Fibroblast of lung (primary cell): ENCODE measurements around the gene SUPV3L1.

Experiments used
- EZH2 ChIP-seq: IDR thresholded peaks from 2 replicates; pipeline ENCODE4 v1.5.1; 2012; ENCODE audit warnings: low read length, control low read depth, mild to moderate bottlenecking; ENCODE audit errors: missing control alignments
- TF ChIP-seq, protein P1 (sequence below), 2 donors: IDR thresholded peaks in 1 of 2; conservative IDR thresholded peaks in 1 of 2; 1 replicate in 1 of 2; 2 replicates in 1 of 2; pipeline ENCODE4 v1.5.1; 2011 to 2012; ENCODE audit warnings: low read length in 2 of 2, control low read depth in 1 of 2, inconsistent platforms in 1 of 2, low read depth in 1 of 2, mild to moderate bottlenecking in 1 of 2

DNA sequence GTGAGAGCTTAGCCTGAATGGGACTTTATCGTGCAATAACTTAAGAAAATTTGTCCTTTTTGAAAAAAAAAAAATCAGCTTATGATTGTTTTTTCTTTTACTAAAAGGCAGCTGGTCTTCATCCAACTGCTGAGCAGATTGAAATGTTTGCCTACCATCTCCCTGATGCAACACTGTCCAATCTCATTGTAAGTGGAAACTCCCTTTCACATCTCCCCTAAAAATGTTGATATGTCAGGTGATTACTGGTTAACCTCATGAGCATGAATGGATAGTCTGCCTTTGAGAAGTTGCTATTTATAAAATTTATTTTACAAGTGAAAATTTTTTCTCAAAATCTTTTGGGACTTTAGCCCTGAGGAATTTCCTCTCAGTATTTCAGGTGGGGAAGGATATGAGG lies 22.3 kb downstream of the SUPV3L1 start:
- TF ChIP-seq, protein P1, sequence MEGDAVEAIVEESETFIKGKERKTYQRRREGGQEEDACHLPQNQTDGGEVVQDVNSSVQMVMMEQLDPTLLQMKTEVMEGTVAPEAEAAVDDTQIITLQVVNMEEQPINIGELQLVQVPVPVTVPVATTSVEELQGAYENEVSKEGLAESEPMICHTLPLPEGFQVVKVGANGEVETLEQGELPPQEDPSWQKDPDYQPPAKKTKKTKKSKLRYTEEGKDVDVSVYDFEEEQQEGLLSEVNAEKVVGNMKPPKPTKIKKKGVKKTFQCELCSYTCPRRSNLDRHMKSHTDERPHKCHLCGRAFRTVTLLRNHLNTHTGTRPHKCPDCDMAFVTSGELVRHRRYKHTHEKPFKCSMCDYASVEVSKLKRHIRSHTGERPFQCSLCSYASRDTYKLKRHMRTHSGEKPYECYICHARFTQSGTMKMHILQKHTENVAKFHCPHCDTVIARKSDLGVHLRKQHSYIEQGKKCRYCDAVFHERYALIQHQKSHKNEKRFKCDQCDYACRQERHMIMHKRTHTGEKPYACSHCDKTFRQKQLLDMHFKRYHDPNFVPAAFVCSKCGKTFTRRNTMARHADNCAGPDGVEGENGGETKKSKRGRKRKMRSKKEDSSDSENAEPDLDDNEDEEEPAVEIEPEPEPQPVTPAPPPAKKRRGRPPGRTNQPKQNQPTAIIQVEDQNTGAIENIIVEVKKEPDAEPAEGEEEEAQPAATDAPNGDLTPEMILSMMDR (conservative IDR thresholded peaks at IDR 0.05 in 1 of 2, IDR thresholded peaks at IDR 0.05 in 1 of 2; ENCODE audit: low read depth in 1 of 2, low read length in 2 of 2) = no peak
- no peak for TF ChIP-seq EZH2
